ENCODE measurements around the gene SCN2B.

SCN2B gene

GRCh38 chr11:118151431-118151830 is 25.0 kb downstream of the SCN2B start:
- DNase-seq = no peak

DNA sequence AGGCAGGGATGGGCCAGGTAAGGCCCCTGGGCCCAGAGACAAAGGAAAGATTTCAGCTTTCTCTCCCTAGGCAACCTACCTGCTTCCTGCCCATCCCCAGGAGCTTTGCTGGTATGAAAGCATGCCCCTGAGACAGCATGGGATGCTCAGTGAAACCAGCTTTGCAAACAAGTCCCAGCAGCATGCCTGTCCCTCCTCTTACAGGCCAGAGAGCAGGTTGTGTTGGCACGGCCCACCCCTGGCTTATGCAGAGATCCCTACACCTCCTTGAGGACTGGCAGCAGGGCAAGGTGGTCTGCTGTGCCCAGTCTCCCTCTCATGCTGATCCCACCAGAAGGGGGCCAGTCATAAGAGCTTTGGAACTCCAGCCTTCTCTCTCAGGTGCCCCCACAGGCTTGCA is 26.9 kb downstream of the SCN2B start:
- no peak for DNase-seq

- no peak for DNase-seq
Measured at GRCh38 chr11:118148856-118149255, 27.6 kb downstream of the SCN2B start.

- no peak for DNase-seq
Measured at GRCh38 chr11:118148240-118148639, 28.2 kb downstream of the SCN2B start.

DNA sequence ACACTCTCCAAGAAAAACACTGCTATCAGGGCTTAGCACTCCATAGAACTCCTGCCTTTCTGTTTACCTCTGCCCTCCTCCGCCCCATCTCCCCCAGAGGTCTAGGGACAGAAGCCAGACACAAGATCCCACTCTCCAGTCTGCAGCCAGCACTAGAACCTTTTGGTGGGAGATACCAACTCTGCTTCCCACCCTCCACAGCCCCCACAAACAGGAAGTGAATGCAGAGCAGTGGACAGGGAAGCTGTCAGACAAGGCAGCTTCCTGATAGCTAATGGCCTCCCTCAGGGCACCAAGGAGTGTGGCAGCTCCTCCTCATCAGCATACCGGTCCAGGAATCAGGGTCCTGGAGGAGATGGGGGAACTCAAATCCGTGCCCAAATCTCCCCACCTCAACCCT is 28.9 kb downstream of the SCN2B start:
- DNase-seq = no peak

GRCh38 chr11:118146554-118146953 is 29.9 kb downstream of the SCN2B start:
- no peak for DNase-seq

GRCh38 chr11:118145285-118146227 is 30.9 kb downstream of the SCN2B start:
- DNase-seq = peak; percentile 94

GRCh38 chr11:118144301-118145268 is 31.9 kb downstream of the SCN2B start:
- no peak for DNase-seq

- DNase-seq = no peak
Measured at GRCh38 chr11:118143661-118144185, 32.7 kb downstream of the SCN2B start.

GRCh38 chr11:118142809-118143208 is 33.6 kb downstream of the SCN2B start:
- no peak for DNase-seq

DNA sequence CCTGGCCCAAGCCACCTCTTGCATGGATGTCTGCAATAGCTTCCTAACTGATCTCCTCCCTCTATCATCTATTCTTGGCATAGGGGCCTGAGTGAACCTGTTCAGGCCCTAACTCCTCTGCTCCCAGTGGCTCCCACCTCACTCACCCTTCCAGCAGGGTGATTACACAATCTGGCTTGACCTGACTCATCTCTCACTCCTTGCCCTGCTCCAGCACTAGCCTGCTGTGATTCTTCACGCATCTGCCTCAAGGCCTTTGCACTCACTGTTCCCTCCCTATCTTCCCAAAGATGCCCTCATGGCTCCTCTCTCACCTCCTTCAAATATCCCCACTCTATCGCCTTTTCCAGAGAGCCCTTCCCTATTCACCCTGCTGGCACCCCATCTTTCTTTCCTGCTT is 34.4 kb downstream of the SCN2B start:
- DNase-seq = no peak

DNA sequence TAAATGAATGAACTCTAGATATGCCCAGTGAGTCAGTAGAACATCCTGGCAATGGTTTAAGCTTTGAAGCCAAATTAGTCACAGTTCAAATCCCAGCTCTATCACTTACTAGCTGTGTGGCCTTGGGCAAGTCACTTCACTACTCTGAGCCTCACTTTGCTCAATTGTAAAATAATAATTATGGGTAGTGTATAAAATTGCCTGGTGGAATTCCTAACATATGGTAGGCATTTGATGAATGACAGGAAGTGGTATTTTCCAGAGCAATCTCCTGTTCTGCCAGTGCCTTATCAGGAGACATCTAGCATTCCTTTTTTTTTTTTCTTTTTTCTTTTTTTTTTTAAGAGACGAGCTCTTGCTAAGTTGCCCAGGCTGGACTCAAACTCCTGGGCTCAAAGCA is 36.9 kb downstream of the SCN2B start:
- no peak for DNase-seq

DNA sequence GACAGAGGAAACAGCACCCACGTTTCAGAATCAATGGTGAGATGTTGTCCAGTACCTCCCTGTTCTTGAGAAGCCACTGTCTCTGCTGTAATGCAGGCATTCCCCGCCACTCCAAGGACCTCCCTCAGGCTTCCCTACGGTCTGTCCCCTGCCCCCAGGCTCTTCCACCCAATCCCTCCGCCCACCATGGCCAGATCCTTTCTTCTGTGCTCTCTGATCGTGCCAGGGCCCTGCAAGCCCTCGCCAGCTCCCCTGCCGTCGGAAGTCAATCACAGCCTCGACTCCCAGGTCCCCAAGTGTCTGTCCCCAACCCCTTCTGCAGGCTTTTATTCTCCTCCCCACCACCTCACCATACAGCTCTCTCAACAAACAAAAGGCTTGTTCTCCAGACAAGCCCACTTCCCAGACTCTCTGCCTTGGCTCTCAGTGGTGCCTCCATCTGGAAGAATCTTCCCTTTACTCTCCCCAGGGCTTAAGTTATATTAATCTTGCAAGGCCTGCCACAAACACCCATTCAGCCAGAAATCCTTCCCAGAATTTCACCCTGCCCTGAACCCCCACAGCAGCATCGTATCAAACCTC is 37.5 kb downstream of the SCN2B start:
- no peak for DNase-seq

- DNase-seq = no peak
Measured at GRCh38 chr11:118136801-118137200, 39.6 kb downstream of the SCN2B start.

DNA sequence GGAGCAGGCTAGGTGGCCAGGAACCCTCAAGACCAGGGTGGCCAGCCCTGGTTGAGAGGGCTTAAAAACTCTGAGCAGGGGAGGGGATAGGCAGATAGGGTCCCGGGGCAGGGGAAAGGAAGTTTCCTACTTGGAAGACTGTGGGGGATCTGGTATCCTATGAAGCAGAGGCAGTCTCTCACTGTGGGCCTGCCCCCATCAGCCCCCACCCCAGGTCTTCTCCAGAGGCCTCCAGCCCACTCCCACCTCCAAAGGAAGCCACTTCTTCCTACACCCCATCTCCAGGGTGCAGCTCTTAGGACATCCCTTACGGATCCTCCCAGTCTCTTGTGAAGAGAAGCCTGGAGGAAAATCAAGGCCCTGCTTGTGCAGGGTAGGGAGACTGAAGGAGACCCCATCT is 40.1 kb downstream of the SCN2B start:
- DNase-seq = no peak

GRCh38 chr11:118135796-118136165 is 40.7 kb downstream of the SCN2B start:
- no peak for DNase-seq

DNA sequence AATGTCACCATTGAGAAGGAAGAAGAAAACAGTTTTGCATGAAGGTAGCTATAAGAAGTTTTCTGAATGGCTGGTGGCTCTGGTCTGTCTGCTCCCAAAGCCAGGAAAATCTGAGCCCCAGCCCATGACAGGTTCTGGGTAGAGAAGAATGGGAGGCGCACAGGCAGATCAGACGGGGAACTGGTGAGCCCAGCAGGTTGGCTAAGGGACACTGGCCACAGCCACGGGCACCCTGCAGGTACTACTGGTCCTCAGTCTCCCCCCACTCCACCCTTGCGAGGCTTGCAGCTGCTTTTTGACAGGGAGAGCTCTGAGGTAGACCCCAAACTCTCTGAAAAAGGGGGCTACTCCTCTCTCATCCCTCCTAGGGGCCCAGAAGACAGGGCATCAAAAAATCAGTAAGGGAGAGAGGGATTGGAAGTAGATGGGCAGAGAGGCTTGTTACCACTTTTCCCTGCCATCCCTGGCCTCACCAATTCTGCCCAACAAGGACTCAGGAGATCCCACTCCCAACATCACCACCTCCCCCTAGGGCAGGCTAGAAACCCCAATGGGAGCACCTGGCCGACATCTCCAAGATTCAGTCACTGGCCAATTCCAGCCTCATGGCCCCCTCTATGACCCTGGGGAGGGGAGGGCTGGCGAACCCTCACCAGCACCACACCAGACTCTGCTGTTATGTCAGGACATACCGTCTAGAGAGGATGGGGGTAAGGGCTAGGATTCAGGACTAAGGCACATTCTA is 41.2 kb downstream of the SCN2B start:
- no peak for DNase-seq

- no peak for DNase-seq
Measured at GRCh38 chr11:118133816-118134215, 42.6 kb downstream of the SCN2B start.

- no peak for DNase-seq
Measured at GRCh38 chr11:118132385-118133151, 43.9 kb downstream of the SCN2B start.

- DNase-seq = no peak
Measured at GRCh38 chr11:118129471-118130172, 46.8 kb downstream of the SCN2B start.

Data from NCI-H1105 treated with DMSO at 0.1 percent for 48 hours (cell line).